Muscle of arm (tissue), 12 donors: Measurements from ENCODE around the gene AK8. TPM values are rescaled to one million over a fixed set of nuclear protein-coding genes. Genes with fewer than 3 reads are reported as not detected.

Experiments
- DNase-seq: peaks from one replicate; pipeline ENCODE4 v3.0.0-alpha.2; 2013
- polyA plus RNA-seq, 12 donors: library from polyadenylated mRNA; unstranded; fragments of 120-200 nt; gene quantifications; one replicate each; pipeline ENCODE4 v1.2.1, GENCODE V29; 2013; ENCODE audit not compliant: insufficient read length in 12 of 12

AK8 gene
- polyA plus RNA-seq, 12 donors: 0.22 to 1.6 (median 0.45) TPM; not detected in 2

- no peak for DNase-seq
Measured at GRCh38 chr9:132826131-132826530, 52.0 kb downstream of the AK8 start.

GRCh38 chr9:132825430-132825829 lies 52.7 kb downstream of the AK8 start:
- no peak for DNase-seq

- no peak for DNase-seq
Measured at GRCh38 chr9:132824951-132825350, 53.1 kb downstream of the AK8 start.

GRCh38 chr9:132824151-132824550 lies 53.9 kb downstream of the AK8 start:
- DNase-seq: no peak

- no peak for DNase-seq
Measured at GRCh38 chr9:132823370-132824145, 54.5 kb downstream of the AK8 start.

- DNase-seq: no peak
Measured at GRCh38 chr9:132820169-132820944, 57.7 kb downstream of the AK8 start.

- DNase-seq: no peak
Measured at GRCh38 chr9:132818588-132818987, 59.5 kb downstream of the AK8 start.

- no peak for DNase-seq
Measured at GRCh38 chr9:132814937-132815336, 63.1 kb downstream of the AK8 start.

GRCh38 chr9:132813115-132813771 lies 64.8 kb downstream of the AK8 start:
- DNase-seq: no peak

GRCh38 chr9:132811985-132812384 lies 66.1 kb downstream of the AK8 start:
- DNase-seq: no peak

- no peak for DNase-seq
Measured at GRCh38 chr9:132810314-132810713, 67.8 kb downstream of the AK8 start.

GRCh38 chr9:132809677-132810271 lies 68.3 kb downstream of the AK8 start:
- no peak for DNase-seq

GRCh38 chr9:132808645-132809044 lies 69.4 kb downstream of the AK8 start:
- no peak for DNase-seq

- DNase-seq: no peak
Measured at GRCh38 chr9:132806723-132807421, 71.2 kb downstream of the AK8 start.

GRCh38 chr9:132806306-132806705 lies 71.8 kb downstream of the AK8 start:
- DNase-seq: no peak

GRCh38 chr9:132804576-132805295 lies 73.3 kb downstream of the AK8 start:
- no peak for DNase-seq

- no peak for DNase-seq
Measured at GRCh38 chr9:132802121-132802795, 75.8 kb downstream of the AK8 start.

GRCh38 chr9:132801659-132802058 lies 76.4 kb downstream of the AK8 start:
- DNase-seq: no peak

GRCh38 chr9:132800038-132800648 lies 77.9 kb downstream of the AK8 start:
- peak; percentile 73 for DNase-seq
